ENCODE measurements around the gene SLIT2. TPM values are rescaled to one million over a fixed set of nuclear protein-coding genes. Genes with fewer than 3 reads are reported as not detected.

SLIT2 gene
- total RNA-seq, 1 donor from 2014 or later, result 12.1 TPM

- intact Hi-C loops (cut with DNase I), result no loop called here
- DNase-seq (ENCODE audit: missing footprints) (no peak), ATAC-seq (no peak)
These were observed 8.0 kb downstream of the SLIT2 start for GRCh38 chr4:20259707-20260106.

- ATAC-seq (no peak), DNase-seq (ENCODE audit: missing footprints) (no peak)
- intact Hi-C loops (cut with DNase I), result no loop called here
These were observed 9.1 kb downstream of the SLIT2 start for GRCh38 chr4:20260821-20261220.

- no peak for ATAC-seq
These were observed 10.5 kb downstream of the SLIT2 start for GRCh38 chr4:20262221-20262620.

GRCh38 chr4:20264688-20265087 is 13.0 kb downstream of the SLIT2 start:
- DNase-seq (ENCODE audit: missing footprints) (no peak), ATAC-seq (no peak)
- intact Hi-C loops (cut with DNase I), result no loop called here

More at GRCh38 chr4:20262221-20262620, 10.5 kb downstream of the SLIT2 start:
- no peak for DNase-seq (ENCODE audit: missing footprints)
- intact Hi-C loops (cut with DNase I), result no loop called here

GRCh38 chr4:20265726-20266125 is 14.0 kb downstream of the SLIT2 start:
- ATAC-seq (no peak), DNase-seq (ENCODE audit: missing footprints) (no peak)
- intact Hi-C loops (cut with DNase I), result no loop called here

GRCh38 chr4:20266215-20267082 is 14.7 kb downstream of the SLIT2 start:
- no peak for DNase-seq (ENCODE audit: missing footprints)
- ATAC-seq, result peak; percentile 84
- intact Hi-C loops (cut with DNase I), result no loop called here

- intact Hi-C loops (cut with DNase I), result no loop called here
- DNase-seq (ENCODE audit: missing footprints) (no peak), ATAC-seq (no peak)
These were observed 16.3 kb downstream of the SLIT2 start for GRCh38 chr4:20268028-20268427.

GRCh38 chr4:20269320-20269719 is 17.6 kb downstream of the SLIT2 start:
- intact Hi-C loops (cut with DNase I), result no loop called here
- DNase-seq (ENCODE audit: missing footprints) (no peak), ATAC-seq (no peak)

- intact Hi-C loops (cut with DNase I), result no loop called here
- no peak for ATAC-seq
- no peak for DNase-seq (ENCODE audit: missing footprints)
These were observed 20.2 kb downstream of the SLIT2 start for GRCh38 chr4:20271950-20272349.

- no peak for DNase-seq (ENCODE audit: missing footprints)
- intact Hi-C loops (cut with DNase I), result no loop called here
- no peak for ATAC-seq
These were observed 20.7 kb downstream of the SLIT2 start for GRCh38 chr4:20272411-20272872.

- no peak for ATAC-seq
- DNase-seq (ENCODE audit: missing footprints), result no peak
- intact Hi-C loops (cut with DNase I), result no loop called here
These were observed 22.1 kb downstream of the SLIT2 start for GRCh38 chr4:20273793-20274192.

GRCh38 chr4:20276848-20277247 is 25.1 kb downstream of the SLIT2 start:
- ATAC-seq (no peak), DNase-seq (ENCODE audit: missing footprints) (no peak)

GRCh38 chr4:20278195-20278594 is 26.5 kb downstream of the SLIT2 start:
- no peak for DNase-seq (ENCODE audit: missing footprints)
- intact Hi-C loops (cut with DNase I), result no loop called here
- ATAC-seq, result no peak

More at GRCh38 chr4:20276848-20277247, 25.1 kb downstream of the SLIT2 start:
- intact Hi-C loops (cut with DNase I), result no loop called here

GRCh38 chr4:20279381-20279780 is 27.7 kb downstream of the SLIT2 start:
- intact Hi-C loops (cut with DNase I), result no loop called here
- DNase-seq (ENCODE audit: missing footprints) (no peak), ATAC-seq (no peak)

- DNase-seq (ENCODE audit: missing footprints), result no peak
- no peak for ATAC-seq
- intact Hi-C loops (cut with DNase I), result no loop called here
These were observed 29.7 kb downstream of the SLIT2 start for GRCh38 chr4:20281453-20281852.

- ATAC-seq, result no peak
- intact Hi-C loops (cut with DNase I), result no loop called here
These were observed 31.3 kb downstream of the SLIT2 start for GRCh38 chr4:20283039-20283438.

GRCh38 chr4:20284990-20285389 is 33.3 kb downstream of the SLIT2 start:
- ATAC-seq, result no peak

More at GRCh38 chr4:20283039-20283438, 31.3 kb downstream of the SLIT2 start:
- DNase-seq (ENCODE audit: missing footprints), result no peak

GRCh38 chr4:20287246-20287645 is 35.5 kb downstream of the SLIT2 start:
- DNase-seq (ENCODE audit: missing footprints) (no peak), ATAC-seq (no peak)
- intact Hi-C loops (cut with DNase I), result no loop called here

More at GRCh38 chr4:20284990-20285389, 33.3 kb downstream of the SLIT2 start:
- intact Hi-C loops (cut with DNase I), result no loop called here
- no peak for DNase-seq (ENCODE audit: missing footprints)

GRCh38 chr4:20288047-20288650 is 36.4 kb downstream of the SLIT2 start:
- DNase-seq (ENCODE audit: missing footprints) (no peak), ATAC-seq (no peak)
- intact Hi-C loops (cut with DNase I), result no loop called here

GRCh38 chr4:20288846-20289512 is 37.3 kb downstream of the SLIT2 start:
- ATAC-seq, result no peak
- DNase-seq (ENCODE audit: missing footprints), result no peak
- intact Hi-C loops (cut with DNase I), result no loop called here

Data from Right ventricle myocardium inferior (tissue), 1 donor.